ENCODE data around the gene DLK1.

DNA sequence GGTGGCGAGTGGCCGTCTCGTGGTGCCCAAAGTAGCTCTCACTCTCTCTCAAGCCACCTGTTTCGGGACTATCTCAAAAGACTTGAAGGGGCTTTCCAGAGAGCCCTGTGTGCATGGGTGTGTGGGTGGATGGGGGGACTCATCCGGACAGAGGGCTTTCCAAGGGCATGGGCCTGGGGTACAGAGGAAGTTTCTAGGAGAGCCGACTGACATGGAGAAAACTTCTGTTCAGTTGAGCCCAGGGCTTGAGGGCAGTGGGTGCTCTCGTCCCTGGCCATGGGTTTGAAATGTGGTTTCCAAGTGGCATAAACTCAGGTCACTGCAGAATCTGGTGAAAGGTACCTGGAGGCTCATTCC, 51.8 kb downstream of the DLK1 start:
- TF ChIP-seq POLR2A (IDR thresholded peaks at IDR 0.05), result no peak
- no peak for TF ChIP-seq CTCF (IDR thresholded peaks at IDR 0.05)
- TF ChIP-seq POLR2AphosphoS5 (IDR thresholded peaks at IDR 0.05), result no peak
- TF ChIP-seq EP300 (IDR thresholded peaks at IDR 0.05), result no peak

Data from sigmoid colon (tissue), 4 donors.